T-helper 2 cell treated with Interferon-gamma antibody and Interleukin-4, amounts not matched to agents 5 μg/mL and 100 μg/mL, for 36 hours (primary cell): ENCODE data around the gene GRAMD2A.

Experiments
- DNase-seq: peaks from one replicate; pipeline ENCODE4 v3.0.0; 2021; ENCODE audit warnings: low spot score
- H3K27ac Mint-ChIP-seq: one replicate; pipeline ENCODE4 v1.8.0; 2021; ENCODE audit warnings: mild to moderate bottlenecking, mixed read lengths
- H3K27me3 Mint-ChIP-seq: one replicate; pipeline ENCODE4 v1.8.0; 2021; ENCODE audit warnings: low read depth, mixed read lengths
- H3K36me3 Mint-ChIP-seq: one replicate; pipeline ENCODE4 v1.8.0; 2021; ENCODE audit warnings: low read depth, mixed read lengths
- H3K4me1 Mint-ChIP-seq: one replicate; pipeline ENCODE4 v1.8.0; 2021; ENCODE audit warnings: low read depth, mixed read lengths
- H3K4me3 Mint-ChIP-seq: one replicate; pipeline ENCODE4 v1.8.0; 2022; ENCODE audit warnings: mild to moderate bottlenecking, moderate library complexity, mixed read lengths
- H3K9me3 Mint-ChIP-seq: one replicate; pipeline ENCODE4 v1.8.0; 2021; ENCODE audit warnings: mixed read lengths

The GRAMD2A gene

DNA sequence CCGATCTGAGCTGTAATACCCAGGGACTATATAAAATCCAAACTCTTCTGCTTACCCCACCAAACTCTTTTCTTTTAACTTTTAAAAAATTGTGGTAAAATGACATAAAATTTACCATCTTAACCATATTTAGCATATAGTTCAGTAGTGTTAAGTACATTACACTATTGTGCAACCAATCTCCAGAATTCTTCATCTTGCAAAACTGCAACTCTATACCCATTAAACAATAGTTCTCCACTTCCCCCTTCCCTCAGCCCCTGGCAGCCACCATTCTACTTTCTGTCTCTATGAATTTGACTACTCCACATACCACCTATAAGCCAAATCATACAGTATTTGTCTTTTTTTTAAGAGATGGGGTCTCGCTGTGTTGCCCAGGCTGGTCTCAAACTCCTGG lies 40.7 kb downstream of the GRAMD2A start:
- Mint-ChIP-seq H3K27me3 (no peaks in the 10 kb centered on the region), H3K27ac (no peak overlapping the region), H3K36me3 (no peaks in the 10 kb centered on the region), H3K4me3 (no peak overlapping the region), H3K4me1 (peaks cover 2% of the 10 kb centered on the region), H3K9me3 (no peaks in the 10 kb centered on the region)
- no peak for DNase-seq

DNA sequence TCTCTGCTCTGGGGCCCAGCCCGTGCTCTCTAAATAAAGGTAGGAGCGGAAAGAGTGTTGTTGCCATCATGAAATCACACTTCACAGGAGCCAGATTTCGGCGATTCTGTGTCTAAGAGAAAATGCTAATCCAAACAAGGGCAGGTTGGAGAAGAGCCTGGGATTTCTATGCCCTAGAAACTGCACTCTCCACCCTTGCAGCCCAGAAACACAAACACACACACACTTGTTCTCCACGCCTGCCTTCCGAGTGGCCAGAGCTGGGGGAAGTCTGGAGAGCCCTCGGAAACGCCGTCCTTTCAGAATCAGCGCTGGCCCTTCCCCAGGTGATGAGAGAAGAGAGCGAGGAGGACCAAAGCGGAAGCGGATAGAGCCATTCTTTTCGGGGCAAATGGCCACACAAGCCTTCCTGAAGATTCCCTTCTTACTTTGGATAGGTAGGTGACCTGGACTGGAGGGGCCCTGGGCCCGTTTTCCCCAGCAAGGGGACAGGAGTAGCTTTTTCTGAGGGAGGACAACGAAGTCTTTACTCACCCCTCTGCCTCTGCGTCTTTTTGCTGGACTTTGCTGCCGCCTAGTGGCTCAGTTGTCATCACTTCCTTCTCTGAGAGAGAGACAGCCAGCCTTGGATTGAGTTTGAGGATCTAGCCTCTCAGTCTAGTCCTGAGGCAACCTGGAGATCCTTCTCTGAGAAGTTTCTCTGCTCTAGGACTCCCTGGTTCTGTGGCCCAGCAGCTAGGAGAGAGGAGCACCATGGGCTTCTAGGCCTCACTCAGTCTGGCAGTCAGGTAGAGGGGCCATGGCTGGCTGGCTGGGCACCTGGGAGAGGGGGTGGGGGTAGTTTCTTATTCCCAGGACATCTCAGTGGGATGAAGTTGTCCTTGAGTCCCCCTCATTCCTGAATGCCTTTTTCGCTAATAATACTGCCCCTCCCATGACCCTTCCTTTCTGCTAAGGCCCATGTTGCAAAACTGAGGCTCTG lies 41.7 kb downstream of the GRAMD2A start:
- H3K4me3 Mint-ChIP-seq, result peak overlapping the region; percentile 75
- H3K9me3 Mint-ChIP-seq, result no peaks in the 10 kb centered on the region
- H3K4me1 Mint-ChIP-seq, result peaks cover 2% of the 10 kb centered on the region
- peak; percentile 64 for DNase-seq
- no peak overlapping the region for H3K27ac Mint-ChIP-seq
- H3K36me3 Mint-ChIP-seq, result no peaks in the 10 kb centered on the region
- H3K27me3 Mint-ChIP-seq, result no peaks in the 10 kb centered on the region

DNA sequence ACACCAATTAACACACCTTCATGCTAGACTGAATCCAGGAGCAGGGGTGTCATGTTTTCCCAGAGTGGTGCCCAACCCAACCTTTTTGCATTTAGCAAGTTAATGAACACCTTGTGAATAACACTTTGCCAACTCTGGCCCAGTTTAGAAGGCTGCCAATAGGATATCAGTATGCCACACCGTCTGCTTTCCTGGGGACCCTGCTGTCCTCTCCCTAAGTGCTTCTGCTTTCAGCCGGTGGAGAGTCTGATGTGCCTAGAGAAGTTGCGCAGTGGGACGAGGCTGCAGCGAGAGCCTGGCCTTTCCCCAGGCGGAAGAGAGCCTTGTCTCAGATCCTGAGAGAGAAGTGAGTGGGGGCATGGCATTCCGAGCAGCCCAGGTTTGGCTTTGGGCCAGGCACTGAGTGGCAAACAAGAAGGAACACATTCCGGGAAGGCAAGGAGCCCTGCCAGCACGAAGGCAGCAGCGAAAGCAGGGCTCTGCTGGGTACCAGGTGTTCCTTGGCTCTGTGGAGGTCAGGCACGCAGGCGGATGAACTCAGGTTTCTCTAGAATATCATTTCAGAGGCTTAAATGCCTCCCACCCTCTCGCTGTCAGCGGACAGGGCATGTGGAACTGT lies 42.5 kb downstream of the GRAMD2A start:
- H3K4me3 Mint-ChIP-seq, result peak overlapping the region; percentile 75
- peaks cover 2% of the 10 kb centered on the region for H3K4me1 Mint-ChIP-seq
- no peaks in the 10 kb centered on the region for H3K36me3 Mint-ChIP-seq
- DNase-seq, result no peak
- H3K9me3 Mint-ChIP-seq, result no peaks in the 10 kb centered on the region
- no peak overlapping the region for H3K27ac Mint-ChIP-seq
- peaks cover 2% of the 10 kb centered on the region for H3K27me3 Mint-ChIP-seq

DNA sequence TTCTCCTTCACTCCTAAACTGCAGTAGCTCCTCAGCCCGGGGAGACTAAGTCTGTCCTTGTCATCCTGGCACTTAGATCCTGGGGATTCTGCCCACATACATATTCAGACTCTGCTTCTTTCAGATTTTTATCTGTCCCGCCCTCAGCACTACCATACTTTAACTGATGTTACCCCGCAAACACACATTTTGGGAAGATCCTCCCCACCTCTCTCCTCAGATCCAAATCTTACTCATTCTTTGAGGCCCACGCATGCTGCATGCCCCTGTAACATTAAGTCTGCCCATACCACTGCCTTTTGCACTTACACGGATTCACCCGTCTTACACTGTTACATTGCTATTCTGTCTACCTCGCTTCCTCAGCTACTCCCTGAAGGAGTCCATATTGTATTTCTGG lies 43.3 kb downstream of the GRAMD2A start:
- Mint-ChIP-seq H3K4me3 (no peak overlapping the region), H3K27ac (no peak overlapping the region), H3K9me3 (no peaks in the 10 kb centered on the region), H3K27me3 (peaks cover 2% of the 10 kb centered on the region), H3K36me3 (no peaks in the 10 kb centered on the region), H3K4me1 (peaks cover 2% of the 10 kb centered on the region)
- DNase-seq, result no peak

DNA sequence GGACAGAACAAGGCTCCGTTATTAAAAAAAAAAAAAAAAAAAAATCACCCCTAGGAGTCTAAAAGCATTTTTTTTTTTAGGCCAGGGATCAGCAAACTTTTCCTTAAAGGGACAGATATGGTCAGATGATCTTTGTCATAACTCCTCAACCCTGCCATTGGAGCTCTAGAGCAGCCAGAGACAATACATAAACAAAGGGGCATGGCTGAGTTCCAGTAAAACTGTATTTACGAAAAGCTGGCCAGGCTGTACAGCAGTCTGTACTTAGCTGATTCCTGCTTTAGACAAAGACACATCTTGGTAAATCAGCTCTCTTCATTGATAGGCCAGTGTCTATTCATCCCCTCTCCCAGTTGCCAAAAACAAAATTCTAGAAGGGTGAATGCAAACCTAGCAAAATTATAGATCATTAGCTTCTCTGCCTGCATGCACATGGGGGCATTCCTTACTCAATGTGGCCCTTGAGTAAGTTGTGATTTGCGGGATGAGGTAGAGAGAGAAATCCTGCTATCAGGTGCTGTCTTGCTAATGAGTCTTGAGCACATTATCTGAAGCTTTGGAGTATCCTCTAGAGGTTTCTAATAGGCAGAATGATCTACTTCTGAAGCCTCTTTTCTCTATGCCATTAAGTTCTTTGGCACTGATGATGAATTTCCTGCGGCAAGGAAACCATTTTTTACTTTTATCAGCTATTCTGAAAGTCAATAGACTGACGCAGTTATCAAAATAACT lies 44.2 kb downstream of the GRAMD2A start:
- H3K4me3 Mint-ChIP-seq, result no peak overlapping the region
- peaks cover 2% of the 10 kb centered on the region for H3K4me1 Mint-ChIP-seq
- no peaks in the 10 kb centered on the region for H3K9me3 Mint-ChIP-seq
- DNase-seq, result no peak
- no peaks in the 10 kb centered on the region for H3K36me3 Mint-ChIP-seq
- H3K27me3 Mint-ChIP-seq, result peaks cover 2% of the 10 kb centered on the region
- no peak overlapping the region for H3K27ac Mint-ChIP-seq

DNA sequence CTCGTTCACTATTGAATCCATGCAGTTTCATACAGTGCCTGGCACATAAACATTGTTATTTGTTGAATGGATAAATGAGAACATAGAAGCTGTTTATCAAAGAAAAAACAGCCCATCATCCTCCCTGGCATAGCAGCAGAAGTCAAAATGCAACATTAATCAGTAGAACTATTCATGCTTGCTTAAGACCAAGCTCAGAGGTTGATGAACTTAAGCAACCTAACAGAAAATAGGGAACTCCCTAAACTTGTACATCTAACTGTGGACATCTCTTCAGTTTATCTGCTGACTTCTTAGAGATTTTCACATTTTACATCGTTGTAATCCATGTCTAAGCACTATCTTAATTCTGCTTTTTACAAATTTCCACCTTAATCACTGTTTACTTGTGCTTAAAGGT lies 50.2 kb downstream of the GRAMD2A start:
- no peak overlapping the region for H3K27ac Mint-ChIP-seq
- no peaks in the 10 kb centered on the region for H3K9me3 Mint-ChIP-seq
- no peaks in the 10 kb centered on the region for H3K4me1 Mint-ChIP-seq
- H3K4me3 Mint-ChIP-seq, result no peak overlapping the region
- no peaks in the 10 kb centered on the region for H3K36me3 Mint-ChIP-seq
- no peak for DNase-seq
- peaks cover 8% of the 10 kb centered on the region for H3K27me3 Mint-ChIP-seq

DNA sequence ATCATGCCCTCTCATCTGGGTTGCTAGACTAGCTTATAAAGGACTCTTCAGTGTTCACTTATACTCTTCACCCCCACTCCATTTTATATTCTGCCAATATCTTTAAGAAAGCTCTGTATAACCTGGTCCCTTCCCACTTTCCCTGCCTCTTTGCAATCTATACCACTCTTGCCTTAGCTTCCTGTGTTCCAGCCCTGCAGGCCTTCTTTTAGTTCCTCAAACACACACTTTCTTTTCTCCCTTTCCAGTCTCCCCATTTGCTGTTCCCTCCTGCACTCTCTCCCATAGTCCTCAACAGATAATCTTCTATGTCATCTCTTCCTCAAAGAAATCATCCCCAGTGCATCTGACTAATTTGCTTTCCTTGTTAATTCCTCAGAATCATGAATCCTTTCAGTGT lies 50.7 kb downstream of the GRAMD2A start:
- no peaks in the 10 kb centered on the region for H3K36me3 Mint-ChIP-seq

DNA sequence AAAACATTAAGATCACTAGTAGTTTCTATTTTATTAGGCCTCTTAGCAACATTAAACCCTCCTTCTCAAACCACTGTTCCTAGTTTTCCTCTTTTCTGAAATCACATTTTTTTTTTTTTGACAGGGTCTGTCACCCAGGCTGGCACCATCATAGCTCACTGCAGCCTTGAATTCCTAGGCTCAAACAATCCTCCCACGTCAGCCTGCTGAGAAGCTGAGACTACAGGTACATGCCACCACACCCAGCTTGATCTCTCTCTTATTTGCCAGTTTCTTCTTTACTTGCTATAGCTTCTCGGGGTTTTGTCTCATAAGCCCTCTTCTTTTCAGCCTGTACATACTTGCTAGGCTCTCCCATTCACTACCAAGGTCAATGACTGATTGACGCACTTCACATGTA lies 51.4 kb downstream of the GRAMD2A start:
- no peak overlapping the region for H3K27ac Mint-ChIP-seq
- DNase-seq, result no peak
- peaks cover 8% of the 10 kb centered on the region for H3K27me3 Mint-ChIP-seq
- no peaks in the 10 kb centered on the region for H3K9me3 Mint-ChIP-seq
- no peaks in the 10 kb centered on the region for H3K36me3 Mint-ChIP-seq
- H3K4me3 Mint-ChIP-seq, result no peak overlapping the region
- H3K4me1 Mint-ChIP-seq, result peaks cover 5% of the 10 kb centered on the region

More for the DNA sequence above, 50.7 kb downstream of the GRAMD2A start:
- H3K4me3 Mint-ChIP-seq, result no peak overlapping the region
- no peak overlapping the region for H3K27ac Mint-ChIP-seq
- DNase-seq, result no peak
- H3K27me3 Mint-ChIP-seq, result peaks cover 8% of the 10 kb centered on the region
- H3K9me3 Mint-ChIP-seq, result no peaks in the 10 kb centered on the region
- H3K4me1 Mint-ChIP-seq, result no peaks in the 10 kb centered on the region

DNA sequence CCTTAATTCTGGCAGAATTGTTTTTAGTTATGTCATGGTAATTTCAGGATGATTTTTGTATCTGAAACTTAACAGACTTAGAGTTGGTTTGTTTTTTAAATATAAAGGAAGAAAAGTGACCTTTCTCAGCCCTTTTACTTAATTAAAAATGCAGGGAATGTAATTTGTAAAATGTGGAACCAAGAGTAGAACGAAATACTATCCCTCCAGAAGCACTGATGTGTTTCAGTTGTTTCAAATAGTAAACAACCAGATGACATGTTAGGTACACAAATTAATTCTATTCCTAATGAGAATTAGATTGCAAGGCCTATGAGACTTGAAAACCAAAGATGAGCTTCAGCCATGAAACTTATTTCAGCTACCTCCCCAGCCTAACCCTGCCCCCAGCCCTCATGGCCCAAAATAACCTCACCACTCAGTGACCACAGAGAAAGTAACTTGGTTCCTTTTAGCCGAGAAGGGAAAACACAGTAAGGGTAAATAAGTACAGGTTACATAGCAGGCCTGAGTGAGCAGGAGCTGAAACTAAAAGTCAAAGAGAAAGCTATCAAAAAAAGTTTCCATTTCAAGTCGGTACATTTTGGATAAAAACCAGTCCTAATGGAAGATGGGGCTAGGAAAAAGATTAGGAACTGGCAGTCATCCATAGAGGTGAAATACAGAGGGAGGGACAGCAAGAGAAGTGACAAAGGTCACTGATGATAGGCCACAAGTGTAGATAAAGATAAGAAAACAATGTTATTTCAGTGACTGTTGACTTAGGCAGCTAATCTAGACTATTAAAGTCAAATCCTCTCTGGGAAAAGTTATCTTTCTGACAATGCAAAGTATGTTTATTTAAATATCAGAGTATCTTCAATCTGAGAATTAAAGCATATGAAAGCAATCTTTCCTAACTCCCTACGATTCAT lies 56.2 kb downstream of the GRAMD2A start:
- H3K4me3 Mint-ChIP-seq, result no peak overlapping the region
- H3K27ac Mint-ChIP-seq, result no peak overlapping the region

DNA sequence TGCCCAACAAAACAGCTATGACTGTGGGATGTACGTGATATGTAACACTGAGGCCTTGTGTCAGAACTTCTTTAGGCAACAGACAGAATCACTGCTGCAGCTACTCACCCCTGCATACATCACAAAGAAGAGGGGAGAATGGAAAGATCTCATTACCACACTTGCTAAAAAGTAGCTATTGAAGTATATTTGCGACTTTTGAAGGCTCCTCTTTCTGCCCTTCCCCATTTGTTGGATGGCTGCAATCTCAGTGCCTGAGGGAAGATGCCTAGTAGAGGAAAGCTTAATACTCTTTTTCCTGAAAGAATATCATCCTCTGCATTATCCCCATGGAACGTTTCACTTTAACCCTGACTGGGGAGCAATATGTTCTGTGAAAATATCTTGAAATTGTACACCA lies 57.5 kb downstream of the GRAMD2A start:
- H3K4me1 Mint-ChIP-seq, result peaks cover 5% of the 10 kb centered on the region
- H3K9me3 Mint-ChIP-seq, result no peaks in the 10 kb centered on the region
- H3K36me3 Mint-ChIP-seq, result no peaks in the 10 kb centered on the region
- H3K27me3 Mint-ChIP-seq, result peaks cover 3% of the 10 kb centered on the region
- DNase-seq, result no peak
- no peak overlapping the region for H3K4me3 Mint-ChIP-seq
- H3K27ac Mint-ChIP-seq, result no peak overlapping the region

More for the DNA sequence above, 56.2 kb downstream of the GRAMD2A start:
- Mint-ChIP-seq H3K36me3 (no peaks in the 10 kb centered on the region), H3K4me1 (peaks cover 5% of the 10 kb centered on the region), H3K27me3 (peaks cover 3% of the 10 kb centered on the region), H3K9me3 (no peaks in the 10 kb centered on the region)
- no peak for DNase-seq

DNA sequence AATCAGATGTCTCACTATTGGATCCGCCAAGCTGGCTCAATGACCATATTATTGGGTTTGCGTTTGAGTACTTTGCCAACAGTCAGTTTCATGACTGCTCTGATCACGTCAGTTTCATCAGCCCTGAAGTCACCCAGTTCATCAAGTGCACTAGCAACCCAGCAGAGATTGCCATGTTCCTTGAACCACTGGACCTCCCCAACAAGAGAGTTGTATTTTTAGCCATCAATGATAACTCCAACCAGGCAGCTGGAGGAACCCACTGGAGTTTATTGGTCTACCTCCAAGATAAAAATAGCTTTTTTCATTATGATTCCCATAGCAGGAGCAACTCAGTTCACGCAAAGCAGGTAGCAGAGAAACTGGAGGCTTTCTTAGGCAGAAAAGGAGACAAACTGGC lies 57.9 kb downstream of the GRAMD2A start:
- Mint-ChIP-seq H3K36me3 (no peaks in the 10 kb centered on the region), H3K4me3 (no peak overlapping the region), H3K9me3 (no peaks in the 10 kb centered on the region), H3K27ac (no peak overlapping the region), H3K27me3 (no peaks in the 10 kb centered on the region), H3K4me1 (peaks cover 5% of the 10 kb centered on the region)
- no peak for DNase-seq

DNA sequence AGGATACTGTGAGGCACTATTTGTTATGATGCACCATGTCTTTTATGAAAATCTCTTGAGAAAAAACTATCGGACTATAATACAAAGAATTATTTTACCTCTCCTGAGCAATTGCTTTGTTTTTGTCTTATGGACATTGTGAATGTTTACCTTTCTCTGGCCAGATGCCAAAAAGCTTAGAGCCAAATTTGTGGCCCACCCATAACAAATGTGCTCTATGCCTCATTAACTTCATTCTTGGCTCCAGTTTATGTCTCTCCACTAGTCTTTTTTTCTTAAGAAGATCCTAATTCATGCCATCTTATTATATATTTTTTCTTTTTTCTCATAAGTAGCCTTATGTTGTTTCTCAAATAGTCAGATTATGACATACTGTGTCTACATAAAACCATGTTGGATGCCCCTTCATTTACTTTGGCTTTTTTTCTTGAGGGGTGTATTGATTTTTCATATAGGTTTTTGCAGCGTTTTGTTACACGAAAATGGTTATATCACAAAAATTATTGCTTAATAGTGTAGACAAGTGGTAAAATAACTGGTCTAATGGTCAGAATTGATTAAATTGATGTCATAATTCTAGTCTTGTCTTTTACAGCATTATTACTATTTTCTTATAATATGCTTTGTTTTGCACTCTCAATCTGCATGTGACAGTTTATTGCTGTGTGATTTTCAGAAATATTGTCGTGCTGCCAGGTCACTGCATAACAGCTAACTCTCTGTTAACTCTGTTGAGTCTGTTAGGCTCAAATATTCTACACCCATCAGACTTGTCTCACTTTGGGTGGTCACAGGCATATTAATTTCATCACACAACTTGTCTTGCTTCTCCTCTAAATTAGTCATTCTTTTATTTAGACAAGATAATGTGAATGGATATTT lies 61.2 kb downstream of the GRAMD2A start:
- peaks cover 1% of the 10 kb centered on the region for H3K4me1 Mint-ChIP-seq
- DNase-seq, result no peak
- no peaks in the 10 kb centered on the region for H3K27me3 Mint-ChIP-seq
- H3K4me3 Mint-ChIP-seq, result no peak overlapping the region
- no peak overlapping the region for H3K27ac Mint-ChIP-seq
- H3K36me3 Mint-ChIP-seq, result no peaks in the 10 kb centered on the region
- H3K9me3 Mint-ChIP-seq, result no peaks in the 10 kb centered on the region
